NCI-H82 treated with DMSO at 0.1 percent for 48 hours (cell line): ENCODE data around the gene PSMD6.

Experiments
- DNase-seq: peaks from one replicate; lab custom pipeline; 2025; ENCODE audit not compliant: unreplicated experiment; lab: John Stamatoyannopoulos, UW

Gene PSMD6

DNA sequence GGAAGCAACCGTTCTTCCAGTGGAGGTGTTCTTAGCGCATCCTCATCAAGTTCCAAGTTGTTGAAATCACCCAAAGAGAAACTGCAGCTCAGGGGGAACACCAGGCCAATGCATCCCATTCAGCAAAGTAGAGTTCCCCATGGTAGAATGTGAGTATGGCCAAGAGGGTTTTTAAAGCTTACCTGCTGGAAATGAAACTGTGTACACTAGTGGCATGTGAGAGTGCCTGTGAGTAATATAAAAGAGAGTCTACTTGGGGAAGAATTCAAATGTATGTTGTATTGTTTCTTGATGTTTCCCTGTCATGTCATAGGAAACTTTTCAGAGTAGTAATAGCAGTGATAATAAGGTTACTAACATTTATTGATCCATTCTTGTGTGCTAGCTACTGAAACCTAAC, 43.3 kb downstream of the PSMD6 start:
- no peak for DNase-seq

DNA sequence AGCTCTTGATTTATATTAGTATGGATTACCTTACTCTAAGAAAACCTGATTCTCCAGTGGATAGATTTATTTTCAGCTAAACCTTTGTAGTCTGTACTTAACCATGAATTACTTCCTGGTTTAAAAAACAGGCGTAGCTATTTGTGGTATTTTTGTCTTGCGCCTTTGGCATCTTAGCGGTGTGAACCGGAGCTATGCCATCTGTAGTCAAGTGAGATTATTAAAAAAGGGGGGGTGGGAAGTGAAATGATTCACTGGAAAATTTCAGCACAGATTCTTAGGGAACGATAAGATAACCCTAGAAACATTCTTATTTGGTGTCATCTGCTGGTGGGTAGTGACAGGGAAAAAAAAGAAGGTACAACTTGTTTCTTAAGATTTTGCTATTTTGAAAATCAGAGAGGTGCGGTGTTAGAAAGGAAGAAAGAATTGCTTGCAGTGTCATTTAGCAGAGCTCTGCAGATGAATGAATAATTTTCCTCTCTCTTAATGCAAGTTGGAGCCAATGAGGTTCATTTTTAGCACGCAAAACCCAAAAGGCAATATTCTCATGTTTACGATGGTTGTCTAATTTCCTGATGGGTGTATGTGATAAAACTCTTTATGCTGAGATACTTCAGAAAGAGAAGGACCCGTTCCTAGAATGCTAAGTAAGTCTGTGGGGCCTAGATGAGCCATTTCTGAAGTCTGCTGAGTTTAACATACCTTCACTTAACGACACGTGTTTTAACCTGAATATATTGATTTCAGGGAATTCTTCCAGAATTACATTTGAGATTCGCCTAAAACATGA, 44.0 kb downstream of the PSMD6 start:
- no peak for DNase-seq

DNA sequence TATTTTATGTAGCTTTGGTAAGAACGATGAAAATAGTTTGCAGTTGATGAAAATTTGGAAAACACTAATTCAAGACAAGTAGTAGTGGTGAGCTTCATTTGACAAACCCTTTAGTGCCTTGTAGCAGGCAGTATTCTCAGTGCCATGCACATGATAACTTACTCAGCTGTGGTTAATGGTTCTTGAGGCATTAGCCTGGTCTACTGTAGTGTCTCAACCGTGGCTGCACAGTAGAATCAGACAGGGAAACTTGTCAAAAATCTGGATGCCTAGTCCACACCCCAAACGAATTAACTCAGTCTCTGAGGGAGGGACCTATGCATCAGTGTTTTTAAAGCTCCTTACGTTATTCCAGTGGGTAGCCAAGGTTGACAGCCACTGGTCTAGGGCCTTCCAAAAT, 45.4 kb downstream of the PSMD6 start:
- DNase-seq: no peak

GRCh38 chr3:63976872-63977200, 46.5 kb downstream of the PSMD6 start:
- no peak for DNase-seq

DNA sequence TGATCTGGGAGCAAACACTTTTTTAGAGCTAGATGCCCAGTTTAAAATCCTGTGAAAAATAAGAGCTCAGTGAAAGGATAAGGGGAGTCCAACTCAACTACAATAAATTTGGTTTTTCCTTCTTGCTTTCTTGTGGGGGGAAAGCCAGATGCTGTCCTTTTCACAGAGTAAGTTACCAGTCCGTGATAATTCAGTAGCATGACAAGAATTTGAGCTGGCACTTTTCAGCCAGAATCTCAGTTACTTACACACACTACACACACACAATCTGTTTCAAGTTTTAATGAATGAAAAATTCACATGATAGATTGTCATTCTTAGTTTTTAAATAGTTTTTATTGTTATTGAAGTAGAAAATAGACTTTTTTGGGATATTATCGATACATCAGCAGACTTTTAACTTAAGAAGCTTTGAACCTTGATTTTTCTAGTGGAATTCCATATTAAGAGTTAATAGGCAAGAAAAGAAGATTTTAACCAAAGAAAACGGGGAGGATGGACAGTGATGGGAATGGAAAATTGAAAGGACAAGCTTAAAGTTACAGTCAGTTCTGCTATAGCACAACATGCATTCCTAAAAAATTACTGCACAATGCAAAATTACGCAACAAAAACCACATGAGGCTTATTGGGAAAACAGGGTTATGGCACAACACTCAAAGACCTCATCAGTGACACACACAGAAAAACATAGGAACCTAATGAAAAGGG, 47.0 kb downstream of the PSMD6 start:
- DNase-seq: no peak

GRCh38 chr3:63975723-63976122, 47.6 kb downstream of the PSMD6 start:
- no peak for DNase-seq

- DNase-seq: peak; percentile 90
These were observed 48.8 kb downstream of the PSMD6 start for GRCh38 chr3:63974451-63974850.

GRCh38 chr3:63973406-63973805, 49.9 kb downstream of the PSMD6 start:
- no peak for DNase-seq

DNA sequence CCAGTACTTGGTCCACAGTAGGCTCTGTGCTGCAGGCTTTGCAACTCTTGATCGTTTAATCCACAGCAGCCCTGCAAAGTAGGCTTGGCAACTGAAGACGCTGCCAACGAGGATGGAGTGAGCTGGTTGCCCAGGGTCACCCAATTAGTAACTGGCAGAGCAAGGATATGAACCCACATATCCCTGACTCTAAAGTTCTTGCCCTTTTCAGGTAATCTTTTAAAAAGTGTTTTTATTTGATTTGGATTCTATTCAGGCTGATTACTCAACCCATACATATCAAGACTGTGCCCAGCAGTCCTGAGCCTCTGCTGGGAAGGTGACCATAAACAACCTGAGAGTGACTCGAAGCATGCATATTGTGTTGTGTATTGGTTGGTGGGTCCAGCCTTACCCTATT, 50.3 kb downstream of the PSMD6 start:
- peak; percentile 16 for DNase-seq

DNA sequence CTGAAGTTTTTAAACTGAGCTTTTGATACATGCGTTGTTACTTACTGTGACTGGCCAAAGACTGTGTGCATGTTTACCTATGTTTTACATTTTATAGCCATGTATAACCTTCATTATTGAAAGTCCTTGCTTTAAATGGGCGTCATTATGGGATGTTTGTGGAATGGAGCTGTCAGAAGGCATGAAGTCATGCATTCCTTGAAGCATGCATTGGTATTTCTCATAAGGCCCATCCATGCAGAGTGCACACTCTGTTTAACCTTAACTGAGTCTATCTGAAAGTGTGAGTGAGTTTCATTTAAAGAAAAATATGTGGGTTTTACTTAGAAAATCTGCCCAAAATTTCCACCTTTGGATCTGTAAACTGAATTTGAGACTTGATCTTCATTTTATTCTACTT, 51.1 kb downstream of the PSMD6 start:
- DNase-seq: no peak

GRCh38 chr3:63970631-63971475, 52.4 kb downstream of the PSMD6 start:
- DNase-seq: no peak

- DNase-seq: no peak
These were observed 53.4 kb downstream of the PSMD6 start for GRCh38 chr3:63969876-63970275.

DNA sequence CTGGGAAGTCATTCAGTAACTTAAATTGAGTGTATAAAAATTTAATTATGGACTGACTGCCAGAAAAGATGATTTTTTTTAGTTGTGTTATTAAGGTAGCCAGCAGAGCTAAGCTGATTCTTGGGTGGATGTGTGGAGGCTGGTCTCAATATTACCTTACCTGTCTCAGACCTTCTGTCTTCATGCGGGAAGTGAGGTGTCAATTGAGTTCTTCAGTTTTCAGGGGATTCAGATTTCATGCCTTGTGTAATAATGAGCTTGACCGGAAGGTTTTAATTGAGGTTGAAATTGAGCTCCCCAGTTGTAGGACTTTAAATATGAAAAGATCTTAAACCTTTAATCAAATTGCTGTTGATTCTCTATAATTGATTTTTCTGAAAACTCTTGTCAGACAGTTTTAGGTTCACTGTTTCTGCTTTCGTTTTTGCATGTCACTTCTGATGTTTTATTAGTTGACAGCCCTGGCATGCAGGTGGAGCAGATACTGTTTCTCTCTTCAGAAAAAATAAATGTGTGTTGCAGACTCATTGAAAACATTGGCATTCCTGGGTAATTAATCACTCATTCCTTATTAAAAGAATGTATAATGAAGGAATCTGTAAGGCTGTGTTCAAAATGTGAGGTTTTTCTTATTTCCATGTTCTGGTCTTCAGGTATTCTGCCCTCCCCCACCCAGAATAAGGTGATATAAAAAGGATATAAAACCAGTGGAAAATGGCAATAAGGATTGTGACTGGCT, 54.5 kb downstream of the PSMD6 start:
- no peak for DNase-seq

- DNase-seq: peak; percentile 68
These were observed 55.4 kb downstream of the PSMD6 start for GRCh38 chr3:63967675-63968611.

GRCh38 chr3:63966871-63967270, 56.4 kb downstream of the PSMD6 start:
- no peak for DNase-seq

DNA sequence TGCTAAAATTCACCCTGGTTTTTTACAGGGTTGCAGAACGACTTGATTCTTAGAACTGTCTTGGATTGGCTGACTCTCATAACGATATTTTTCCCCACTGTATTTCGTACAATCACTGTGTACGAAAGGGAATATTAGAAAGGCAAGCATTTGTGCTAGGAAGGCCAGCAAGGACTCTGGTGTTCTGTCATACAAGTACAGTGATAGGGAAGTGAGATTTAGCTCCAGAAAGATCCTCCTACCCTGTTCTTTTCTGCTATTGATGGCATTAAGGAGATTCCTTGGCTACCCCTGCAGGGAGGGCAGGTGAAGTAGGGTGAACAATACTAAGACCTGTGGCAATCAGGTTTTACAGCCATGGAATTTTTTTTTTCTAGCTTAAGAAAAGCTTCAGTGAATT, 57.3 kb downstream of the PSMD6 start:
- DNase-seq: no peak

- peak; percentile 40 for DNase-seq
These were observed 58.4 kb downstream of the PSMD6 start for GRCh38 chr3:63964681-63965485.

DNA sequence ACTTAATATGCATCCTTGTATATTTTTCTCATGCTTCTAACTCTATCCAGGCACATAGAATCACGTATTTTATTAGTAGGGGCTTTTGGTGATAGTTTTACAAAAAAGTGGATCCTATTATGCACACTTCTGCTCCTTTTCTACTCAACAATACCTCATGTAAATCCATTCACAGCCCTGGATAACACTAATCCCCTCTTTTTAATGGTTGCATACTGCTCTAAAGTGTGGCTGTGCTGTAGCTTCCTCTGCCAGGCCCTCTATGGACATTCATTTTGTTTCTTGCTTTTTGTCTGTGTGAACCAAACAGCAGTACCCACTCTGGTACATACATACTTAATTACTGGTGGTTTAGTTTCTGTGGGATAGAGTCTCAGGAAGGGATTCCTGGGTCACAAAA, 59.8 kb downstream of the PSMD6 start:
- DNase-seq: no peak

- peak; percentile 61 for DNase-seq
These were observed 61.4 kb downstream of the PSMD6 start for GRCh38 chr3:63961891-63962290.
